Testis (tissue), 3 donors: Measurements from ENCODE around the gene LILRA5. TPM values are rescaled to one million over a fixed set of nuclear protein-coding genes. Genes with fewer than 3 reads are reported as not detected.
"Not testable (repeated sequence)": the region's sequence is repeated elsewhere in the genome, so short reads cannot be mapped to it uniquely, and the experiment has no call there.

Experiments
- DNase-seq: peaks from one replicate; pipeline ENCODE4 v3.0.0-alpha.2; 2019
- H3K27ac ChIP-seq, 2 donors: fragments of 200-600 bp; sonication (generic); one replicate each; pipeline ENCODE4 v1.5.1; 2019
- H3K27me3 ChIP-seq: fragments of 200-600 bp; sonication (generic); one replicate; pipeline ENCODE4 v1.5.1; 2019
- H3K36me3 ChIP-seq: fragments of 200-600 bp; sonication (generic); one replicate; pipeline ENCODE4 v1.5.1; 2017; ENCODE audit warnings: low read depth; ENCODE audit errors: missing control alignments
- H3K4me1 ChIP-seq: fragments of 200-600 bp; sonication (generic); one replicate; pipeline ENCODE4 v1.5.1; 2019
- H3K4me3 ChIP-seq, 2 donors: fragments of 200-600 bp; sonication (generic); one replicate each; pipeline ENCODE4 v1.5.1; 2017 to 2019
- H3K9me3 ChIP-seq: fragments of 200-600 bp; sonication (generic); one replicate; pipeline ENCODE4 v1.5.1; 2017
- POLR2A ChIP-seq: fragments of 450-650 bp; IDR thresholded peaks from one replicate; pipeline ENCODE4 v1.6.1; 2017; ENCODE audit warnings: antibody characterized with exemption, mild to moderate bottlenecking, moderate library complexity
- WGBS, 2 donors: methylation state at CpG; one replicate each; pipeline ENCODE4 v1.1.5; 2018; 5-methylcytosine and 5-hydroxymethylcytosine counted together
- intact Hi-C: fragments of 100-400 bp; cut with DNase I; formaldehyde crosslinking; loops from one replicate; pipeline ENCODE4 v1.15.1; 2023; ENCODE audit warnings: low total_unique reads
- polyA plus RNA-seq: library from polyadenylated mRNA; stranded (reverse); fragments of 350-450 nt; fragmentation: Illumina TruSeq; extraction: RNeasy Lipid Tissue Mini Kit (QIAGEN cat#74804); gene quantifications from one replicate; pipeline ENCODE4 v1.2.3, GENCODE V29; 2014; ENCODE audit warnings: low read depth, low replicate concordance; ENCODE audit not compliant: insufficient read depth
- total RNA-seq, 2 donors: library from RNA; depleted of rRNA; stranded (reverse); fragments of >200 nt; gene quantifications; one replicate each; pipeline ENCODE4 v1.2.3, GENCODE V29; 2016
- TF ChIP-seq, protein P1 (sequence below), 3 experiments: fragments of 450-650 bp in 2 of 3; fragments of 200-600 bp in 1 of 3; sonication (generic) in 1 of 3; IDR thresholded peaks; one replicate each; pipeline ENCODE4 v1.5.1; 2016 to 2019; ENCODE audit warnings: antibody characterized with exemption in 3 of 3, mild to moderate bottlenecking in 2 of 3, moderate library complexity in 1 of 3

The LILRA5 gene
- total and polyA plus RNA-seq, 3 donors from 2014 or later: 1.1 to 1.4 (median 1.2) TPM

DNA sequence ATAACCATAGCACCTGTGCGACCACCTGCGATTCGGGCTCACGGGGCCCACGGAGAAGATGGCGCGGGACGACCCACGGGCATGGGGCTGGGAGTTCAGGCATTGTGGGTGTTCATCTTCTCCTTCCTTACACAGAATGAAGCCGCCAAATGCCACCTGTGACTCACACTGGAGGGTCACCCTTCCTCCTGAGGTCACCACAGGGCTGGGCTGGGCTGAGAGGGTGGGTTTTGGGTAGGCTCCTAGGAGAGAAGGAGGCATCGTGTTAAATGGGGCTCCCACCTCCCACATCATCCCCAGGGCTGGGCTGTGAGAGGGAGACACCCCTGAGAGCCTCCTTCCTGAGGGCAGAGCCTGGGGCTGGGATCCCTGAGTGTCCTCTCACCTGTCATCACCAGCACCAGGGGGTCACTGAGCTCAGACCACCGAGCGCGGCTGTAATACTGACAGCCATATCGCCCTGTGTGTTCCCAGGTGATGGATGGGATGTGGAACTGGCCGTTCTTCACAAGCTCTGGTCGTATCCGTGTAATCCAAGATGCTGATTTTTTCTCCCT lies 33.5 kb downstream of the LILRA5 start:
- intact Hi-C loops: no loop called here
- Histone ChIP-seq H3K4me1 (no peaks in the 10 kb centered on the region), H3K27ac (no peak overlapping the region), H3K9me3 (no peaks in the 10 kb centered on the region), H3K36me3 (no peaks in the 10 kb centered on the region), H3K27me3 (no peaks in the 10 kb centered on the region), H3K4me3 (no peak overlapping the region)
- no peak for DNase-seq
- 88 to 90% methylated on average over 14 to 18 of the region's 18 CpGs for WGBS, 2 donors
- TF ChIP-seq, protein P1, sequence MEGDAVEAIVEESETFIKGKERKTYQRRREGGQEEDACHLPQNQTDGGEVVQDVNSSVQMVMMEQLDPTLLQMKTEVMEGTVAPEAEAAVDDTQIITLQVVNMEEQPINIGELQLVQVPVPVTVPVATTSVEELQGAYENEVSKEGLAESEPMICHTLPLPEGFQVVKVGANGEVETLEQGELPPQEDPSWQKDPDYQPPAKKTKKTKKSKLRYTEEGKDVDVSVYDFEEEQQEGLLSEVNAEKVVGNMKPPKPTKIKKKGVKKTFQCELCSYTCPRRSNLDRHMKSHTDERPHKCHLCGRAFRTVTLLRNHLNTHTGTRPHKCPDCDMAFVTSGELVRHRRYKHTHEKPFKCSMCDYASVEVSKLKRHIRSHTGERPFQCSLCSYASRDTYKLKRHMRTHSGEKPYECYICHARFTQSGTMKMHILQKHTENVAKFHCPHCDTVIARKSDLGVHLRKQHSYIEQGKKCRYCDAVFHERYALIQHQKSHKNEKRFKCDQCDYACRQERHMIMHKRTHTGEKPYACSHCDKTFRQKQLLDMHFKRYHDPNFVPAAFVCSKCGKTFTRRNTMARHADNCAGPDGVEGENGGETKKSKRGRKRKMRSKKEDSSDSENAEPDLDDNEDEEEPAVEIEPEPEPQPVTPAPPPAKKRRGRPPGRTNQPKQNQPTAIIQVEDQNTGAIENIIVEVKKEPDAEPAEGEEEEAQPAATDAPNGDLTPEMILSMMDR (IDR thresholded peaks at IDR 0.05): no peak
- no peak for TF ChIP-seq POLR2A

DNA sequence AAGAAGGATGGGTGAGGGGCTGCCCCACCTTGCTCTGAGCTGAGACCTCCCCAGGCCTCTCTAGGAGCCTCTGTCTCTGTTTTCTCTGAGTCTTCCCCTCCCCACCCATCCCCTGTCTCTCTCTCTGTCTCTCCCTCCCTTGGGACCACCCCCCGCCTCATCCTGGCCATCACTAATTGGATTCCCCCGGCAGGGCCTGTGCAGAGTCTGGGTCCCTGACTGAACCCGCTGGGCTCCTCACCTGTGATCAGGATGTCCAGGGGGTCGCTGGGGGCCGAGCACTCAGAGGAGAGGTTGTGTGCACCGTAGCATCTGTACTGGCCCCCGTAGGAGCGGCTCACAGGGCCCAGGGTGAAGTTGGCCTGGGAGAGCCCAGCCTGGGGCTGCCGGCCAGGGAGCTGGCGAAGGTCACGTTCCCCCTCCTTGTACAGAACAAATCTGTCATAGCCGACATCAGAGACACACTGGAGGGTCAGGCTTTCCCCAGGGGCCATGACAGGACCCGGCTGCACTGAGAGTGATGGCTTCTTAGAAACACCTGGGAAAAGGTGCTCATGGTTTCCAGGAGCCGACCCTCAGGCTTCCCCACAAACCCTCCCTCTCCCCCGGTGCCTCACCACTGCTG lies 34.3 kb downstream of the LILRA5 start:
- H3K9me3 ChIP-seq, intact Hi-C loops, H3K4me3 ChIP-seq, H3K27ac ChIP-seq, H3K4me1 ChIP-seq, H3K36me3 ChIP-seq, DNase-seq, H3K27me3 ChIP-seq: not testable (repeated sequence)
- 68 to 80% methylated on average over 5 to 9 of the region's 15 CpGs for WGBS, 2 donors

DNA sequence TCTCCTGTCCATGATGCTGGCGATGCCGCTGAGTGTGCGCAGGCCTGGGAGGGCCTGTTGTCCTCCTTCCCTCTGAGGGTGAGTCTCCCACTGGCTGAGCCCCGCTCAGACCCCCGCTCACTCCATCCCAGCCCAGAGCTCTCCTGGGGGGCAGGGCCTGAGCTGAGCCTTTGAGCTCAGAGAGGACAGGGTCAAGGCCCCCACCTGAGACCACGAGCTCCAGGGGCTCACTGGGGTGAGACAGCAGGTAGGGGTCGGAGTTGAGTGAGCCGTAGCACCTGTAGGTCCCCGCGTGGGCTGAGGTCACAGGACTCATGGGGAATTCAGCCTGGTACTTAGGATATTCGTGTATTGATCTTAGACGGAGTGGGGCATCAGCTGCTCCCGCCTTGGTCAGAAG lies 34.9 kb downstream of the LILRA5 start:
- 79 to 96% methylated on average over 10 to 13 of the region's 13 CpGs for WGBS, 2 donors

DNA sequence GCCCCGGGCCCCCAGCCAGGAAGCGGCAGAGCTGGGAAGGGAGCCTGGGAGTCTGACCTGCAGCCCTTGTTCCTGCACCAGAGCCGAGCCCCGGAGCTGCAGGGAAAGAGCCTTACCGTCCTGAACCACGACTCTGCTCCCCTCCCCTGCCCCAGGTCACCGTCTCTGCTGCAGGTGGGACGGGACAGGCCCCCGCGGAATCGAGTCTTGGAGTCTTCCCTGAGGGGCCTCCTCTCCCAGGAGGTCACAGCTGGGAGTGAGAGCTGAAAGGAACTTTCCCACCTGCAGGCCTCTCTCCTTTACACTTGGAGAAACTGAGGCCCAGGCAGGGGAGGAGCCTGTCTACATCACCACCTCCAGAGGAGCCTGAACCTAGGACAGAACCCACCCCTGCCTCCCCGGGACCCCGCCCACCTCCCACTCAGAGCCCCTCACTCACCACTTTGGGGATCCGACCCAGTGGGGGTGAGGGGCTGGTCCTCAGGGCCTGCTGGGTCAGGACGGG lies 35.8 kb downstream of the LILRA5 start:
- H3K9me3 ChIP-seq, H3K4me3 ChIP-seq, H3K27ac ChIP-seq, intact Hi-C loops, DNase-seq, H3K4me1 ChIP-seq, H3K27me3 ChIP-seq, H3K36me3 ChIP-seq: not testable (repeated sequence)
- WGBS, 2 donors: 69% methylated on average over 14 of the region's 15 CpGs; no CpG with 5 or more reads in 1 of the 2 donors

More for the DNA sequence above, 34.9 kb downstream of the LILRA5 start:
- intact Hi-C loops, H3K4me1 ChIP-seq, DNase-seq, H3K4me3 ChIP-seq, H3K36me3 ChIP-seq, H3K27me3 ChIP-seq, H3K9me3 ChIP-seq, H3K27ac ChIP-seq: not testable (repeated sequence)

DNA sequence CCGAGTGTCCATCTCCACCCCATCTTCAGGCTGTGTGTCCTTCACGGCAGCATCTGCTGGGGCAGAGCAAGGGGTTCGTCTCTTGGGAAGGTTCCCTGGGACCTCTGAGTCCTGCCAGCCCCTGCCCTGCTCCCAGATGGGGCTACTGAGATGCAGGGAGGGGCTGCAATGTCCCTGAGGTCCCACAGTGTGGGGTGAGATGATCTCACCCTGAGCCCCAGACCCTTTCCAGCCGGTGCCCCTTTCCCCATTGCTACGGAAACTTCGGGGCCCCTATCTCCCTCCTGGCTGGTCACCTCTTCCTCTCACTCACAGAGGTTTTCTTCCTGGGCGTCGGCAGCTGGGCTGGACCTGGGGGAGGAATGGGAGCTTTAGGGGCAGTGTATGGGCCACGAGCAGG lies 37.0 kb downstream of the LILRA5 start:
- no peaks in the 10 kb centered on the region for H3K27me3 ChIP-seq
- no peaks in the 10 kb centered on the region for H3K4me1 ChIP-seq
- intact Hi-C loops: no loop called here
- H3K36me3 ChIP-seq: no peaks in the 10 kb centered on the region
- TF ChIP-seq, protein P1 (IDR thresholded peaks at IDR 0.05): no peak
- no peak for TF ChIP-seq POLR2A
- H3K27ac ChIP-seq: no peak overlapping the region
- no peak for DNase-seq
- no peak overlapping the region for H3K4me3 ChIP-seq
- WGBS, 2 donors: 59 to 62% methylated on average over 4 to 6 of the region's 9 CpGs
- no peaks in the 10 kb centered on the region for H3K9me3 ChIP-seq

DNA sequence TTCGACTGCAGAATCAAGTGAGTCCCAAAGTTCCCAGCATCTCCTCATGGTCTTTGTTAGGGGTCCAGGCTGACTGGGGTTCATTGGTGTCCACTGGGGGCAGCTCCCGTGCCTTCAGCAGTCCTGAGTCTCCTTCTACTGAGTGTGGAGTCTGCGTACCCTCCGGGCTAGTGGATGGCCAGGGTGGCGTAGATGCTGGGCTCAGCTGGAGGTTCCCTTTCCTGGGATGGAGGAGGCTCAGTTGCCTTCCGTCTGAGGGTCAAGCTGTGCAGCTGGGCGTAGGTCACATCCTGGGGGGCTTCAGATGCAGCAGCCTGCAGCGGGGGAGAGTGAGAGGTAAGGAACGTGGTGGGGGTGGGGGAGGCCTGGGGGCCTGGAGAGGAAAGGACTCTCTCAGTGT lies 38.5 kb downstream of the LILRA5 start:
- 73 to 81% methylated on average over 5 to 9 of the region's 9 CpGs for WGBS, 2 donors
- H3K27me3 ChIP-seq, H3K4me3 ChIP-seq, H3K4me1 ChIP-seq, H3K36me3 ChIP-seq, H3K27ac ChIP-seq, intact Hi-C loops, DNase-seq, H3K9me3 ChIP-seq: not testable (repeated sequence)

DNA sequence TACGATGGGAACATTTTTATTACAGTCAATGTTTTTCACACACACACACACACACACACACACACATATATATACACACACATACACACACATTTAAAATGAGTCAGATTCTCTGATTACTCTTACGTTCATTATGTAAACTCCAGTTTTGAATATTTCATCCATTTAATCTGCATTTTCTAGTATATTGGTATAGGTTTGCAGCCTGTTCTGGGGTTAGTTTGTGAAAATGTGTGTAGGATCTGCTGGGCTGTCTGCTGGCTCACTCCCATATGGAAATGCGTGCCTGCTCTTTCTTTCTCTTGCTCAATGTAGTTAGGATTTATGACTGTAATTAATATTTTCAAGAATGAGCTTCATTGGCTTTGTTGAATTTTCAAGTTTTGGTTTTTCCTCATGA lies 39.1 kb downstream of the LILRA5 start:
- intact Hi-C loops: no loop called here
- H3K27me3 ChIP-seq: no peaks in the 10 kb centered on the region
- H3K4me3 ChIP-seq: no peak overlapping the region
- 69% methylated on average over 3 of the region's 3 CpGs for WGBS, 2 donors
- no peak overlapping the region for H3K27ac ChIP-seq
- no peaks in the 10 kb centered on the region for H3K9me3 ChIP-seq
- H3K36me3 ChIP-seq: no peaks in the 10 kb centered on the region
- no peaks in the 10 kb centered on the region for H3K4me1 ChIP-seq
- no peak for DNase-seq
- no peak for TF ChIP-seq POLR2A
- TF ChIP-seq, protein P1 (IDR thresholded peaks at IDR 0.05): no peak

DNA sequence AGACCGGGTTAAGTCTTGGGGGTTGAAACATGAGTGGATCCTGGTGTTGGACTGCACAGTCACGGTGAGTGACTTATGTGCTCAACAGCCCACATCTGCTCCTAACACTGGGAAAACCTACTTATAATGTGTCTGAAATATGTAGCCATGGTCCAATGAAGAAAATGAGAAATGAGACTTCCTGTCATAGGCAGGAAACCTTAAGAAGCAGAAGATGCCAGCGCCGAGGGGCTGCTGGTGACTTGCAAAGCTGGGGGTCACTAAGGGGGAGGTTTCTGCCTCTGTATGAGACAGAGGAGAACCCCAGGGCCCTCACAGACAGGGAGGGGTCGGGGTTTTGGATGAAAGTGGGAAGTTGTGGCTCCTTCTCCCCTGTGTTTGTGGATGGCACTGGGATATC lies 40.8 kb downstream of the LILRA5 start:
- intact Hi-C loops, H3K36me3 ChIP-seq, H3K9me3 ChIP-seq, H3K4me1 ChIP-seq, H3K4me3 ChIP-seq, H3K27me3 ChIP-seq, DNase-seq, H3K27ac ChIP-seq: not testable (repeated sequence)
- 72% methylated on average over 4 to 5 of the region's 5 CpGs for WGBS, 2 donors

DNA sequence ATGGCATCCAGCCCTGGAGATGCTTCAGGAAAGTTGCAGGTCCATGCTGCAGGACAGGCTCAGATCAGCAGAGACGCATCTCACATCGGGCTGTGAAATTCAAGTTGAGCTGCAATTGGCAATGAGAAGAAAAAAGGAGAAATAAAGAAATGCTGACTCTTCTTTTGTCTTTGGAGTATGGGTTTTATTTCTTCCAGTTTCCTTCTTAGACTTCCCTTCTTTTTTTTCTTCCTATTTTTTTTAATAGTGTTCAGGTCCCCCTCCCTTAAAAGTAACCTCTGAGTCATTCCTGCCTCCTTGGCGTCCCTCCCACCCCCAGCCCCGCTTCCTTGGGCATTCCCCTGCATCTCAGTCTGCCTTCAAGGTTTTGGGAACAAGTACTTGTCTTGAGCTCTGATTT lies 41.4 kb downstream of the LILRA5 start:
- DNase-seq, H3K4me1 ChIP-seq, intact Hi-C loops, H3K27me3 ChIP-seq, H3K36me3 ChIP-seq, H3K4me3 ChIP-seq, H3K9me3 ChIP-seq, H3K27ac ChIP-seq: not testable (repeated sequence)
- 70 to 71% methylated on average over 4 of the region's 4 CpGs for WGBS, 2 donors
